22Rv1 (cell line): ENCODE measurements around the gene CLSTN2.

Experiments used
- H3K27ac ChIP-seq: fragments of 450-650 bp; 2 replicates; pipeline ENCODE4 v1.5.1; 2017
- ZFX ChIP-seq: fragments of 450-650 bp; IDR thresholded peaks from 2 replicates; pipeline ENCODE4 v1.6.1; 2017; ENCODE audit warnings: antibody characterized with exemption, borderline replicate concordance
- TF ChIP-seq, protein P1 (sequence below): fragments of 450-650 bp; IDR thresholded peaks from 2 replicates; pipeline ENCODE4 v1.5.1; 2017; ENCODE audit warnings: mild to moderate bottlenecking

The CLSTN2 gene

DNA sequence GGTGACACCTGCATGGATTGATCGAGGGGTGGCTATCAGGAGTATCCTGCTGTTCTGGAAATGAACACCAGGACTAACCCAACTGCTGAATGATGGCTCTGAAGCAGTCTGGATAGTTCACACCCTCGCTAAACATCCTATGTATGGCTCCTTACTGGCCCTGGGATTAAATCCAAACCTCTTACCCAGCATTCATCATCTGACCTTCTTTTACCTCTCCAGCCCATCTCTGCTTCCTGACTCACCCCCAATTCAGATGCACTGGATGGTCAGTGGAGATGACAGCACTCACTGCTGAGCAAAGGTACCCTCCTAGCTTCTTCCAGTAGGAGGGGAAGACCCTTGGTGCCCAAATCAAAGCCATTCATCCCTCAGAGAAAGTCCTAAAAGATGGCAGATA lies 507.6 kb downstream of the CLSTN2 start:
- TF ChIP-seq ZFX = no peak
- TF ChIP-seq, protein P1, sequence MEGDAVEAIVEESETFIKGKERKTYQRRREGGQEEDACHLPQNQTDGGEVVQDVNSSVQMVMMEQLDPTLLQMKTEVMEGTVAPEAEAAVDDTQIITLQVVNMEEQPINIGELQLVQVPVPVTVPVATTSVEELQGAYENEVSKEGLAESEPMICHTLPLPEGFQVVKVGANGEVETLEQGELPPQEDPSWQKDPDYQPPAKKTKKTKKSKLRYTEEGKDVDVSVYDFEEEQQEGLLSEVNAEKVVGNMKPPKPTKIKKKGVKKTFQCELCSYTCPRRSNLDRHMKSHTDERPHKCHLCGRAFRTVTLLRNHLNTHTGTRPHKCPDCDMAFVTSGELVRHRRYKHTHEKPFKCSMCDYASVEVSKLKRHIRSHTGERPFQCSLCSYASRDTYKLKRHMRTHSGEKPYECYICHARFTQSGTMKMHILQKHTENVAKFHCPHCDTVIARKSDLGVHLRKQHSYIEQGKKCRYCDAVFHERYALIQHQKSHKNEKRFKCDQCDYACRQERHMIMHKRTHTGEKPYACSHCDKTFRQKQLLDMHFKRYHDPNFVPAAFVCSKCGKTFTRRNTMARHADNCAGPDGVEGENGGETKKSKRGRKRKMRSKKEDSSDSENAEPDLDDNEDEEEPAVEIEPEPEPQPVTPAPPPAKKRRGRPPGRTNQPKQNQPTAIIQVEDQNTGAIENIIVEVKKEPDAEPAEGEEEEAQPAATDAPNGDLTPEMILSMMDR = no peak
- H3K27ac ChIP-seq = no peak overlapping the region

DNA sequence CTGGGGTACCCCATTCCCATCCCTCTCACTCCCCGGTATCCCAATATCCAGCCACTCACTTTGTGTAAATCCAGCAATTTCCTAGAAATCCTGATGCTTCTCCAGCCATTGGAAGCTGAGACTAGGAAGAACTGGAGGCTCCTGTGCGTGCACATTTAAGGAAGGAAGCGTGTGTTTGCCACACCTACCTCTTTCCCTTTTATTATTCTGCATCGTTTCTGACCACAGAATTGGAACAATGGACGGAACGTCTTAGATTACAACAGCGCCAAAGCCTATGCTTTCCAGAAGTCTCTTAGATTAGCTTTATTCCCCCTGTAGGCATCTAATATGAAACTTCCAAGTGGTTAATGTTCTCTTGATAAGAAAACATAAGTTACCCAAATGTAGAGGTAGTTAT lies 508.1 kb downstream of the CLSTN2 start:
- TF ChIP-seq ZFX = no peak
- TF ChIP-seq, protein P1 = no peak
- H3K27ac ChIP-seq = no peak overlapping the region

DNA sequence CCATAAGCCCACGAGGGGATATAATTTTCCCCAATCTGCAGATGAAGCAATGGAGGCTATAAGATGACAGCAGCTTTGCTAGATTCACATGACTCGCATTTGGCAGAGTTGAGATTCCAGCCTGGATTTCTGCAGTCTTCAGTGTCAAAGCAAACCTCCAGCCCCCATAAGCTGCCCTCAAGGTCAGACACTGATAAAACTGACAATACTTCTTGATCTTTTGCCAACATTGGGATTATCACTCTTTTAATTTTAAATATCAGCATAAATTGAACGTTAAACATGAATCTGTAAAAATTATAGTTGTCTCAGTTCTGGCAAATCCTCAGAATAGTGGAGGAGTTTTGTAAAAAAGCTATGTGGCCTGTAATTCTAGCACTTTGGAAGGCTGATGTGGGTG lies 508.8 kb downstream of the CLSTN2 start:
- no peak for TF ChIP-seq ZFX
- TF ChIP-seq, protein P1 = no peak
- H3K27ac ChIP-seq = no peak overlapping the region

DNA sequence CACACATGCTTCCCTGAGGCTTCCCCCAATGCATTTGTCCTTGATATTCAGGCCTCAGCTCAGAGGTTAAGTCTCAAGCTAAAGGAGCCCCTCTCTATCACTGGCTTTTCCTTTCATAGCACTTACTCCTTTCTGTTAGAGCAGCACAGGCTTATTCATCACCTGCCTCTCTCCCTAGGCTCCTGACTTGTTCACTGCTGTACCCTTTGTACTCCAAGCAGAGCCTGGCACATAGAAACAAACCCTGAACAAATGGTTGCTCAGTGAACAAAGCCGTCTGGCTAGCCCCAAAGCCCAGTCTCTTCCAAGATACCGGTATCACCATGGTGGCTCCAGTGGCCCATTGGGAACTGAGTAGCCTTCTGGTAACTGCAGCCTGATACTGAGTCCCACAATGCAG lies 511.7 kb downstream of the CLSTN2 start:
- TF ChIP-seq, protein P1 = no peak
- TF ChIP-seq ZFX = no peak
- H3K27ac ChIP-seq = no peak overlapping the region

DNA sequence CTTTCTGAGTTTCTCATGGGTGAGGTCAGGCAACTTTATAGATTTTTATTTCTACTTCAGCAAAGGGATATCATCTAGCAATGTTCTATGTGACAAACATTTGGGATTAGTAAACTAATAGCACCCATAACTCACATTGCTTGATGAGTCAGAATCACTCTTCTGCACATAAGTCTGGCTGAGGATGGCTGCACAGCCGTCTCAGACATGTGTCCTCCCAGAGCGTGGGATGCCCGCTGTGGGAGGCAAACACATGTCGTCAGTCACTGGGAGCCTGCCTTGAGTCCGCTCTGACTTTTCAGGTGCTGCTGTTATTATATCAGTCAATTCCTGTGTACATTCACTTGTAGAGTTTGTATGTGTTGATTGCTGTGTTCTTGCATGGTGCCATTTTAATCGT lies 512.2 kb downstream of the CLSTN2 start:
- no peak overlapping the region for H3K27ac ChIP-seq
- no peak for TF ChIP-seq ZFX
- TF ChIP-seq, protein P1 = no peak

DNA sequence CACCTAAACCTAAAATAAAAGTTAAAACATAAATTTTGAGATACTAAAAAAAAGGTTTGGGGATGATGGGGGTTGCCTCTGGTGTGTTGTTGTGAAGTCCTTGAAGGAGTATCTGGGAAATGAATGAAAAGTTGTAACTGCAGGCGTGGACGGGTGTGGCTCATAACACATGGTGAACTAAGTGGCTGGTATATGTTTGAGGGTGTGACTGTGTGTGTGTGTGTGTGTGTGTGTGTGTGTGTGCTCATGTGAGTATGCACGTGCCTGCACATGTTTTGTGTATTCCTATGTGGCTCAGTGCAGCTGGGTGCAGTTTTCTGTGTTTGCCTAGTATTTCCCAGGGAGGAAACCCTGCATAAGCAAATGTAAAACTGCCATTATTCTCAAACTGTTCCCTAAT lies 513.0 kb downstream of the CLSTN2 start:
- TF ChIP-seq, protein P1 = no peak
- no peak for TF ChIP-seq ZFX
- H3K27ac ChIP-seq = no peak overlapping the region

DNA sequence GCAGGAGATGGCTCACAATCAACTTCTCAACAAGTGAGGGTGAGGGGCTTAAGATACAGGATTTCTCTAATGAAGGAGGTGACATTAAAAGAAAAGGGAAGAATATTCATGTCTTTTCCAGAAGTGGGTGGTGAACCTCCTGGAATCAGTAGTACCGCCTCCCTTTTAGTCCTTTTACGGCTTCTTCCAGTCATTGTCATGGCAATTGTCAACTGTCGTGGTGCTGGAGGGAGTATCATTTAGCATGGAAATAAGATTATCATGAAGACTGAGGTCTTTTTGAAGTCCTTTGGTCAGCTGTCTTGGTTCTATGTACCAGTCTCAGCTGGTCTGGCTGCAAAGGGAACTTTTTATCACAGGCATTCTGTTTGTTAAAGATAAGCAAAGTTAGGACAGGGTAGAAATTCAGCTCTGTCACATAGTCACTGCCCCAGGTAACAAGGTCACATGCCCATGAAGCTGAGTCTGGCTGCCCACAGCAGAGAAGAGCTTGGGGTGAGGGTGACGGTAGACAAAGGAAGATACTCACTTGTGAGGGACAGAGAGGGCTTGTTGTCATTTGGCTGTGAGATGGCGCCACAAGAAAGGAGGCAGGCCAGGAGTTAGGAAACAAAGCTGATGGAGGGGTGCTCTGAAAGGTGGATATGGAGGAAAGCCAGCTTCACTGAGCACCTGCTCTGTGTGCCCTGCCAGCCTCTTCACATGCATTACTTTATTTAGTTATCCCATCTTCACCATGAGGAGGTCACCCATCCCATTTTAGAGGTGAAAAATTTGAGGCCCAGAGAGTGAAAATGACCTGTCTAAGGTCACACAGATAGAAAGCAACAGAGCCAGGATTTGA lies 514.6 kb downstream of the CLSTN2 start:
- TF ChIP-seq, protein P1 = no peak
- TF ChIP-seq ZFX = no peak

More for the DNA sequence above, 514.6 kb downstream of the CLSTN2 start:
- H3K27ac ChIP-seq = no peak overlapping the region
